Fibroblast of lung (primary cell): ENCODE results near the gene SGSM2. TPM values are rescaled to one million over a fixed set of nuclear protein-coding genes. Genes with fewer than 3 reads are reported as not detected.
A peak's percentile ranks its signal among the peaks of the same experiment; 100 is the strongest.

Experiments
- DNase-seq, 2 donors: peaks; one replicate each; pipeline versions ENCODE4 v3.0.0 to v3.0.0-alpha.2; 2010; ENCODE audit warnings: low read depth in 2 of 2
- H2AFZ ChIP-seq: 2 replicates; pipeline ENCODE4 v1.5.1; 2012; ENCODE audit warnings: low read length, control low read depth, inconsistent platforms
- H3K27ac ChIP-seq: 2 replicates; pipeline ENCODE4 v1.5.1; 2011; ENCODE audit warnings: low read length, control low read depth; ENCODE audit not compliant: insufficient read depth
- H3K27me3 ChIP-seq: 2 replicates; pipeline ENCODE4 v1.5.1; 2011; ENCODE audit warnings: mild to moderate bottlenecking, low read length; ENCODE audit not compliant: control insufficient read depth, insufficient read depth
- H3K36me3 ChIP-seq: 2 replicates; pipeline ENCODE4 v1.5.1; 2011; ENCODE audit warnings: low read length; ENCODE audit not compliant: control insufficient read depth, insufficient read depth
- H3K4me1 ChIP-seq: 2 replicates; pipeline ENCODE4 v1.5.1; 2011; ENCODE audit warnings: low read length; ENCODE audit not compliant: control insufficient read depth, insufficient read depth; ENCODE audit errors: extremely low read depth
- H3K4me2 ChIP-seq: 2 replicates; pipeline ENCODE4 v1.5.1; 2011; ENCODE audit warnings: low read length, control low read depth; ENCODE audit not compliant: insufficient read depth; ENCODE audit errors: extremely low read depth
- H3K4me3 ChIP-seq, 4 experiments: fragments of 200-600 bp in 1 of 4; sonication (generic) in 1 of 4; replicated peaks in 1 of 4; 2 replicates each; pipeline ENCODE4 v1.5.1; 2011 to 2016; ENCODE audit warnings: low read length in 4 of 4, low read depth in 3 of 4, mild to moderate bottlenecking in 3 of 4, control low read depth in 2 of 4, inconsistent platforms in 1 of 4, mixed read lengths in 1 of 4; ENCODE audit not compliant: insufficient read depth in 1 of 4; ENCODE audit errors: control extremely low read depth in 1 of 4
- H3K79me2 ChIP-seq: 2 replicates; pipeline ENCODE4 v1.5.1; 2012; ENCODE audit warnings: mild to moderate bottlenecking, low read length, inconsistent platforms; ENCODE audit not compliant: control insufficient read depth, insufficient read depth
- H3K9ac ChIP-seq: 2 replicates; pipeline ENCODE4 v1.5.1; 2011; ENCODE audit warnings: mild to moderate bottlenecking, low read length, control low read depth; ENCODE audit not compliant: insufficient read depth
- H3K9me3 ChIP-seq: 2 replicates; pipeline ENCODE4 v1.5.1; 2012; ENCODE audit warnings: low read depth, low read length; ENCODE audit not compliant: control insufficient read depth, insufficient read depth
- H4K20me1 ChIP-seq: 2 replicates; pipeline ENCODE4 v1.5.1; 2011; ENCODE audit warnings: low read length; ENCODE audit not compliant: control insufficient read depth, insufficient read depth; ENCODE audit errors: extremely low read depth
- EZH2 ChIP-seq: IDR thresholded peaks from 2 replicates; pipeline ENCODE4 v1.5.1; 2012; ENCODE audit warnings: low read length, control low read depth, mild to moderate bottlenecking; ENCODE audit errors: missing control alignments
- polyA plus RNA-seq, 2 donors: library from polyadenylated mRNA; depleted of rRNA in 1 of 2; stranded (reverse) in 1 of 2; unstranded in 1 of 2; fragments of >200 nt; gene quantifications; 2 replicates each; pipeline ENCODE4 v1.2.1, GENCODE V29; 2011 to 2012; ENCODE audit warnings: missing spikeins in 1 of 2
- total RNA-seq: library from RNA; depleted of rRNA; stranded (reverse); fragments of >200 nt; gene quantifications from 2 replicates; pipeline ENCODE4 v1.2.1, GENCODE V29; 2014
- TF ChIP-seq, protein P1 (sequence below), 2 donors: IDR thresholded peaks in 1 of 2; conservative IDR thresholded peaks in 1 of 2; 1 replicate in 1 of 2; 2 replicates in 1 of 2; pipeline ENCODE4 v1.5.1; 2011 to 2012; ENCODE audit warnings: low read length in 2 of 2, control low read depth in 1 of 2, inconsistent platforms in 1 of 2, low read depth in 1 of 2, mild to moderate bottlenecking in 1 of 2

The SGSM2 gene
- total and polyA plus RNA-seq, 2 donors (not counting 1 experiment from before 2014, with no cell fraction given) = 23.4 to 31.5 TPM

DNA sequence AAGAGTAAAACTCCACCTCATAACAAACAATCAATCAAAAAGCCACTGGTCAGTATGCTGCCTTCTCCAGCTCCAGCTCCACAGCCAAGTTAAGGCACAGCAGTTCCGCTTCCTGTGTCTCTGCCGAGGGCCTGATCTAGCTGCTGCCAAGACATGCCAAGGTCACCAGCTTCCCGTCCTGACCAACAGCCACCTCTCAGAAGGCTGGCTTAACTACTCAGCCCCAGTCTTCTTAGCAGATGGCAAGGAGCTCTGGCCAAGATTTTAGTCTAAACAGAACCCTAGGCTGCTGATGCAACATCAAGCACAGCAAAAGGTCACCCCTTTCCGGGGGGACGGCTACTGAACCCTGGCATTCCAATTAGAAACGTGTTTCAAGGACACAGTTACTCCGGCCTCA, 81.3 kb downstream of the SGSM2 start:
- Histone ChIP-seq H3K4me1 (peaks cover 14% of the 10 kb centered on the region), H4K20me1 (no peaks in the 10 kb centered on the region), H3K79me2 (no peaks in the 10 kb centered on the region), H3K27me3 (no peaks in the 10 kb centered on the region), H3K9me3 (no peaks in the 10 kb centered on the region), H3K27ac (peak overlapping the region; percentile 30), H3K4me3 (no peak overlapping the region), H3K9ac (no peak overlapping the region), H3K4me2 (no peak overlapping the region), H2AFZ (no peak overlapping the region), H3K36me3 (peaks cover 7% of the 10 kb centered on the region)
- DNase-seq = peak in 1 of 2 donors; percentile 87
- TF ChIP-seq EZH2 = no peak
- TF ChIP-seq, protein P1, sequence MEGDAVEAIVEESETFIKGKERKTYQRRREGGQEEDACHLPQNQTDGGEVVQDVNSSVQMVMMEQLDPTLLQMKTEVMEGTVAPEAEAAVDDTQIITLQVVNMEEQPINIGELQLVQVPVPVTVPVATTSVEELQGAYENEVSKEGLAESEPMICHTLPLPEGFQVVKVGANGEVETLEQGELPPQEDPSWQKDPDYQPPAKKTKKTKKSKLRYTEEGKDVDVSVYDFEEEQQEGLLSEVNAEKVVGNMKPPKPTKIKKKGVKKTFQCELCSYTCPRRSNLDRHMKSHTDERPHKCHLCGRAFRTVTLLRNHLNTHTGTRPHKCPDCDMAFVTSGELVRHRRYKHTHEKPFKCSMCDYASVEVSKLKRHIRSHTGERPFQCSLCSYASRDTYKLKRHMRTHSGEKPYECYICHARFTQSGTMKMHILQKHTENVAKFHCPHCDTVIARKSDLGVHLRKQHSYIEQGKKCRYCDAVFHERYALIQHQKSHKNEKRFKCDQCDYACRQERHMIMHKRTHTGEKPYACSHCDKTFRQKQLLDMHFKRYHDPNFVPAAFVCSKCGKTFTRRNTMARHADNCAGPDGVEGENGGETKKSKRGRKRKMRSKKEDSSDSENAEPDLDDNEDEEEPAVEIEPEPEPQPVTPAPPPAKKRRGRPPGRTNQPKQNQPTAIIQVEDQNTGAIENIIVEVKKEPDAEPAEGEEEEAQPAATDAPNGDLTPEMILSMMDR (conservative IDR thresholded peaks at IDR 0.05 in 1 of 2, IDR thresholded peaks at IDR 0.05 in 1 of 2; ENCODE audit: low read depth in 1 of 2, low read length in 2 of 2) = no peak

DNA sequence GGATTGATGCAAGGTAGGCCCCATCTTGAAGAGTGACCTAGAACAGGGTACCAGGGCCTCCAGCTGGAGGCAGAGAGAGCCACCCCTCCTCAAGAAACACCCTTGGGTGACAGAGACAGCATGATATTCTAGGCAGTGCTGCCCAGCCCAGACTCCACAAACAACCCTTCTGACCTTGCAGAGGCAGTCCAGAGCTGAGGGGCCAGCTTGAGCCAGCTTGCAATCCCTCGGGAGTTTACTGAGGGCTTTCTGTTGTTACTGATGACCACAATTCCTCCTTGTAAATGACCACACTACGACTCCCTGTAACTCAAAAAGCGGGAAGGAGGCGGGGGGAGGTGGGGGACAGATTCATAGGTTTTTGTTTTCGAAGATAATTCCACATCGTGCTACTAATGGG, 82.2 kb downstream of the SGSM2 start:
- Histone ChIP-seq H3K9ac (no peak overlapping the region), H2AFZ (no peak overlapping the region), H3K4me2 (no peak overlapping the region), H3K36me3 (peaks cover 3% of the 10 kb centered on the region), H4K20me1 (no peaks in the 10 kb centered on the region), H3K4me3 (no peak overlapping the region), H3K79me2 (no peaks in the 10 kb centered on the region), H3K27me3 (no peaks in the 10 kb centered on the region), H3K9me3 (no peaks in the 10 kb centered on the region), H3K4me1 (peaks cover 14% of the 10 kb centered on the region), H3K27ac (no peak overlapping the region)
- TF ChIP-seq EZH2 = no peak
- TF ChIP-seq, protein P1 (conservative IDR thresholded peaks at IDR 0.05 in 1 of 2, IDR thresholded peaks at IDR 0.05 in 1 of 2; ENCODE audit: low read depth in 1 of 2, low read length in 2 of 2) = no peak
- peak in 1 of 2 donors; percentile 34 for DNase-seq

DNA sequence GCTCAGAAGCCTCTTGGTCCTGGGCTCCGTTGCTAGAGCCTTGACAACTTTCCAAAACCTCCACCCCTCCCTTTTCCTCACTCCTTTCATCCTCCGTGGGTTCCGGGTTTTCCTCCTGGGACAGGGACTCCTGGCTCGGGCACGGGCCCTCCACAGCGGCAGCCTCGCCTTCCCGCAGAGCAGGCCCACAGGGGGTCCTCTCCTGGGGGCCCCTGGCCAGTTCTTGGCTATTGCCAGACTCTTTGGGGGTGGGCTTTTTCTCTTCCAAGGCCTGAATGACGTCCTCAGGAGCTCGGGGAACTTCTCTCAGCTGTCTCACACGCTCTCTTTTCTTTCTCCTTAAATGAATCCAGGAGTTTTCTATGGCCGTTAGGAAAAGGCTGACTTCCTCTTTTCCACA, 82.9 kb downstream of the SGSM2 start:
- Histone ChIP-seq H3K4me2 (no peak overlapping the region), H3K27ac (no peak overlapping the region), H3K4me1 (peaks cover 14% of the 10 kb centered on the region), H4K20me1 (no peaks in the 10 kb centered on the region), H2AFZ (no peak overlapping the region), H3K27me3 (no peaks in the 10 kb centered on the region), H3K79me2 (no peaks in the 10 kb centered on the region), H3K4me3 (no peak overlapping the region), H3K36me3 (peaks cover 3% of the 10 kb centered on the region), H3K9ac (no peak overlapping the region), H3K9me3 (no peaks in the 10 kb centered on the region)
- no peak for TF ChIP-seq EZH2
- TF ChIP-seq, protein P1 (conservative IDR thresholded peaks at IDR 0.05 in 1 of 2, IDR thresholded peaks at IDR 0.05 in 1 of 2; ENCODE audit: low read depth in 1 of 2, low read length in 2 of 2) = no peak
- DNase-seq = no peak
